Neuron (in vitro differentiated cells): ENCODE results near the gene PAIP1.
"Not testable (repeated sequence)": the region's sequence is repeated elsewhere in the genome, so short reads cannot be mapped to it uniquely, and the experiment has no call there.

Source experiments
- H2AFZ ChIP-seq: one replicate; pipeline ENCODE4 v1.6.1; 2013; ENCODE audit warnings: low read depth, mild to moderate bottlenecking, inconsistent platforms, low read length, moderate library complexity
- H3K27me3 ChIP-seq: one replicate; pipeline ENCODE4 v1.6.1; 2013; ENCODE audit warnings: low read length; ENCODE audit not compliant: insufficient read depth
- H3K36me3 ChIP-seq: one replicate; pipeline ENCODE4 v1.6.1; 2013; ENCODE audit warnings: low read length; ENCODE audit not compliant: insufficient read depth
- H3K4me1 ChIP-seq: one replicate; pipeline ENCODE4 v1.6.1; 2013; ENCODE audit warnings: low read length; ENCODE audit not compliant: insufficient read depth
- H3K4me3 ChIP-seq: 2 replicates; pipeline ENCODE4 v1.5.1; 2013; ENCODE audit warnings: mild to moderate bottlenecking, low read length, moderate library complexity
- H3K9me3 ChIP-seq: one replicate; pipeline ENCODE4 v1.6.1; 2013; ENCODE audit warnings: low read length

Gene PAIP1

DNA sequence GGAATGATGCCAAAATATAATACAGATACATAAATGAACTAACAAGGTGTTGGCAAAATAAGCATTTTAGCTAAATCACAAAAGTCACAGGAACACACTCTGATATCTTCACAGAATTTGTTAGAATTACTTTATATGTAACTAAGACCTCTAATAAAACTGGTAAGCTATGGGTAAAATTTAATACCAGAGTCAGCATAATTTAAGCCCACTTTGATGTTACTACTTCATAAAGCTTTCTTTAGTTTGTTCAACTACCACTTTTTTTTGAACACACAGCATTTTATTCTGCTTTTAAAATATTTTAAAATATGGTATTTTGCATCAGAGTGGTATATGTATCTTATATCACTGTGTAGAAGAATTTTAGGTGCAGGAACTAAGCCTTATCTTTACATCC, 19.9 kb downstream of the PAIP1 start:
- Histone ChIP-seq H3K4me3 (no peak overlapping the region), H3K4me1 (no peaks in the 10 kb centered on the region), H3K36me3 (peaks cover 91% of the 10 kb centered on the region), H2AFZ (no peak overlapping the region), H3K9me3 (no peaks in the 10 kb centered on the region), H3K27me3 (no peaks in the 10 kb centered on the region)

DNA sequence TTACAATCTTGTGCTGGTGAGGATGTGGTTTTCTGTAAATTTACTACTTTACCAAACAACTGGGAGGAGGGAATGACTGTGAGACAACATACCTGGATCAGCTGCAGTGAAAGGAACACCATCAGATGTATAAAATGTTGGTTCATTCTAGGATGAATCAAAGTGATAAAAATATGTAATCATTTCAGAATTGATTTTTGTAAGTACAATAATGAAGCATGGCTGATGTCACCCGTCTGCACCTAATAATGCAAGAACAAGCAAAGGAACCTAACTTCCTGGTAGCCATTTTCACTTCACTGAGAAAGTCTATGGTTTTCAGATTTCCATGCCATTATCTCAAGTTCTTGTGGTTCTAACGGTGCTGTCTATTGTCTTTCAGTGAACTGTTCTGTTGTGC, 23.2 kb downstream of the PAIP1 start:
- H3K27me3 ChIP-seq, result no peaks in the 10 kb centered on the region
- H3K4me3 ChIP-seq, result no peak overlapping the region
- H2AFZ ChIP-seq, result no peak overlapping the region
- no peaks in the 10 kb centered on the region for H3K9me3 ChIP-seq
- H3K36me3 ChIP-seq, result peaks cover 93% of the 10 kb centered on the region
- H3K4me1 ChIP-seq, result no peaks in the 10 kb centered on the region

- H3K27me3 ChIP-seq, result no peaks in the 10 kb centered on the region
- no peaks in the 10 kb centered on the region for H3K9me3 ChIP-seq
- H3K4me1 ChIP-seq, result no peaks in the 10 kb centered on the region
- no peak overlapping the region for H2AFZ ChIP-seq
- H3K36me3 ChIP-seq, result peaks cover 86% of the 10 kb centered on the region
- H3K4me3 ChIP-seq, result no peak overlapping the region
Measured at GRCh38 chr5:43530648-43531047, 26.2 kb downstream of the PAIP1 start.

GRCh38 chr5:43523662-43524072, 33.2 kb downstream of the PAIP1 start:
- Histone ChIP-seq H3K27me3 (no peaks in the 10 kb centered on the region), H3K4me3 (no peak overlapping the region), H2AFZ (no peak overlapping the region), H3K4me1 (no peaks in the 10 kb centered on the region), H3K36me3 (peaks cover 38% of the 10 kb centered on the region), H3K9me3 (no peaks in the 10 kb centered on the region)

DNA sequence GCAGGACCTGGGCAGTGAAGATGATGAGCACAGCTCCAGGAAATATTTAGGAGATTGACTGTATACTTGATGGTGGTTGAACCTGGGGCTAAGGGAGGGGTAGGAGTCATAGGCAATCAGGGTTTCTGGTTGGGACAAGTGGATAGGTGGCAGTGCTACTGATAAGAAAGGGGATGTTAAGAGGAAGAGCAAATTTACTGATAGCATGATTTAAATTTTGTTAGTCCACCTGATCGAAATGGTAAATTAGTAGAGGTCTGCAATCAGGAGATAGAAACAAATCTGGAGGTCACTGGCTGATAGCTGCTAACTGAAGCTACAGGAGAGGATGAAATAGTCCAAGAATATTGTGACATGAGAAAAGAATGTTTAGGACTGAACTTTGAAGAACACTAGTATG, 36.3 kb downstream of the PAIP1 start:
- H3K36me3 ChIP-seq, result peaks cover 18% of the 10 kb centered on the region
- no peaks in the 10 kb centered on the region for H3K27me3 ChIP-seq
- H3K4me3 ChIP-seq, result no peak overlapping the region
- no peak overlapping the region for H2AFZ ChIP-seq
- no peaks in the 10 kb centered on the region for H3K9me3 ChIP-seq
- peaks cover 4% of the 10 kb centered on the region for H3K4me1 ChIP-seq

GRCh38 chr5:43515678-43516048, 41.2 kb downstream of the PAIP1 start:
- Histone ChIP-seq H3K27me3 (no peaks in the 10 kb centered on the region), H2AFZ (peak overlapping the region; percentile 50), H3K4me1 (peaks cover 23% of the 10 kb centered on the region), H3K36me3 (peaks cover 2% of the 10 kb centered on the region), H3K9me3 (no peaks in the 10 kb centered on the region), H3K4me3 (peak overlapping the region; percentile 68)

DNA sequence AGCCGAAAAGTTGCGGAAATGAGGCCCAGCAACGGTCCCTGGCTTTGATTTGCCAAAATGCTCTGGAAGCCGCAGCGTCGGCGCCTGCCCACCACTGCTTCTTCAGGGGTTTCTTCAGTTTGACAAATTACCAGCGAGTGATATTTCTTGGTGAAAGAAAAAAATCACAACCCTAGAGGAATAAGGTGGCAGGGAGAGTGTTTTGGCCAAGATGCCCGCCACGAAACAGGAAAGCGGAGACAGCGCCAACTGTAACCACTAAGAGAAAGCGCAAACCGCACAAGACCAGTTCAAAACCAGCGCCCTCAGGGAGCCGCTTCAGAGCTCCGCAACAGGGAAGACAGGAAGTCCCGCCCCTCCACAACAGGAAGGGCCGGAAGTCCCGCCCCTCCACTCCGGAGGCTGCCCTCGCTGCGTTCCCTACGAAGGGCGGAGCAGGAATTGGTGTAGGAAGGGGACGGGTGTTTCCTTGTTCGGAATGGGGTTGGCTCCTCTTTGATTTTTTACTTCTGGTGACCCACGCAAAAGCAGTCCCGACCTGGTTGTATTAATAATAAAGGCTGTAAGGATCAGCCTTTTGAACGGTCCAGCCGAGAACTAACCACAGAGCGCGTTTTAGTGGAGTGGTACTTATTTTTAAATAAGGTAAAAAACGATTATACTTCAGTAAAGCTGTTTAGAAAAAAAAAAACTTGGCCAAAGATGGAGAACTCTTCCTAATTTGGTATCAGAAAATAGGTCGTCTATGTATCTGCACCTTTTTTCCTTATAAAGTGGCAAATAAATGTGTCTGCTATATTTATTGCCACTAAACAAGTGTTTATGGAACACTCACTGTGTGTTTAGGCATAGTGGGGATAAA, 41.8 kb downstream of the PAIP1 start, which contains the start of gene C5orf34:
Gene C5orf34 (minus strand): TSS at position 333 of the 862 bp plus-strand sequence. CDS start 5,809 bp downstream, outside the sequence.
- peak within 1 kb of the TSS; percentile 68 for H3K4me3 ChIP-seq
- no peaks in the 10 kb centered on the region for H3K27me3 ChIP-seq
- peaks cover 23% of the 10 kb centered on the region for H3K4me1 ChIP-seq
- H2AFZ ChIP-seq, result peak within 1 kb of the TSS; percentile 50
- H3K9me3 ChIP-seq, result no peaks in the 10 kb centered on the region
- H3K36me3 ChIP-seq, result peaks cover 4% of the 10 kb centered on the region

- H3K27me3 ChIP-seq, result no peaks in the 10 kb centered on the region
- peak overlapping the region; percentile 68 for H3K4me3 ChIP-seq
- peak overlapping the region; percentile 50 for H2AFZ ChIP-seq
- no peaks in the 10 kb centered on the region for H3K9me3 ChIP-seq
- H3K4me1 ChIP-seq, result peaks cover 23% of the 10 kb centered on the region
- H3K36me3 ChIP-seq, result peaks cover 5% of the 10 kb centered on the region
Measured at GRCh38 chr5:43514471-43514815, 42.4 kb downstream of the PAIP1 start.

DNA sequence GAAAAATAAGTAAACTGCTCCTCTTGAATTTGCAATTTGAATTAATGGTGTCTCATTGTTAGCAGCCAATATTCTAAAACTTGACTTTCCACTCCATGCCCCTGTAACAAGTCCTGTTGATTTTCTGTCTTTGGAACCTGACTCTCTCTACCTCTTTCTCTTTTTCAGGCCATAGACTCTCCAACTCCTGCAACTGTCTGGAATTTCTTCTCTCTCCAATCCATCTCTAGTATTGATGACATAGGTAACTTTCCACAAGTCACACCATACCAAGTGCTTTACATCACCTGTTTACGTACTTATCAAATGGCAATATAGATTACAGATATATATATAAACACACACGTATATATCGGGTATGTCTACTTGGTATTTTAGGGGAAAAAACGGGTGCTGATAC, 42.9 kb downstream of the PAIP1 start:
- peaks cover 9% of the 10 kb centered on the region for H3K36me3 ChIP-seq
- H3K4me1 ChIP-seq, result peaks cover 23% of the 10 kb centered on the region
- H3K27me3 ChIP-seq, result no peaks in the 10 kb centered on the region
- H3K9me3 ChIP-seq, result no peaks in the 10 kb centered on the region
- peak overlapping the region; percentile 68 for H3K4me3 ChIP-seq
- peak overlapping the region; percentile 50 for H2AFZ ChIP-seq

DNA sequence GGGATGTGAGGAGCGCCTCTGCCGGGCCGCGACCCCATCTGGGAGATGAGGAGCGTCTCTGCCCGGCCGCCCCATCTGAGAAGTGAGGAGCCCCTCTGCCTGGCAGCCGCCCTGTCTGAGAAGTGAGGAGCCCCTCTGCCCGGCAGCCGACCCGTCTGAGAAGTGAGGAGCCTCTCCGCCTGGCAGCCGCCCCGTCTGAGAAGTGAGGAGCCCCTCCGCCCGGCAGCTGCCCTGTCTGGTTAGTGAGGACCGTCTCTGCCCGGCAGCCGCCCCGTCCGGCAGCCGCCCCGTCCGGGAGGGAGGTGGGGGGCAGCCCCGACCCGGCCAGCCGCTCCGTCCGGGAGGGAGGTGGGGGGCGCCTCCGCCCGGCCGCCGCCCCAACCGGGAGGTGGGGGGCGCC, 45.8 kb downstream of the PAIP1 start:
- Histone ChIP-seq H3K4me1 (peaks cover 23% of the 10 kb centered on the region), H3K36me3 (peaks cover 28% of the 10 kb centered on the region)
- H3K4me3 ChIP-seq, H3K27me3 ChIP-seq, H2AFZ ChIP-seq, H3K9me3 ChIP-seq: not testable (repeated sequence)

GRCh38 chr5:43498581-43498980, 58.3 kb downstream of the PAIP1 start:
- Histone ChIP-seq H3K9me3 (no peaks in the 10 kb centered on the region), H3K36me3 (peaks cover 33% of the 10 kb centered on the region), H2AFZ (no peak overlapping the region), H3K4me3 (no peak overlapping the region), H3K27me3 (no peaks in the 10 kb centered on the region), H3K4me1 (no peaks in the 10 kb centered on the region)

DNA sequence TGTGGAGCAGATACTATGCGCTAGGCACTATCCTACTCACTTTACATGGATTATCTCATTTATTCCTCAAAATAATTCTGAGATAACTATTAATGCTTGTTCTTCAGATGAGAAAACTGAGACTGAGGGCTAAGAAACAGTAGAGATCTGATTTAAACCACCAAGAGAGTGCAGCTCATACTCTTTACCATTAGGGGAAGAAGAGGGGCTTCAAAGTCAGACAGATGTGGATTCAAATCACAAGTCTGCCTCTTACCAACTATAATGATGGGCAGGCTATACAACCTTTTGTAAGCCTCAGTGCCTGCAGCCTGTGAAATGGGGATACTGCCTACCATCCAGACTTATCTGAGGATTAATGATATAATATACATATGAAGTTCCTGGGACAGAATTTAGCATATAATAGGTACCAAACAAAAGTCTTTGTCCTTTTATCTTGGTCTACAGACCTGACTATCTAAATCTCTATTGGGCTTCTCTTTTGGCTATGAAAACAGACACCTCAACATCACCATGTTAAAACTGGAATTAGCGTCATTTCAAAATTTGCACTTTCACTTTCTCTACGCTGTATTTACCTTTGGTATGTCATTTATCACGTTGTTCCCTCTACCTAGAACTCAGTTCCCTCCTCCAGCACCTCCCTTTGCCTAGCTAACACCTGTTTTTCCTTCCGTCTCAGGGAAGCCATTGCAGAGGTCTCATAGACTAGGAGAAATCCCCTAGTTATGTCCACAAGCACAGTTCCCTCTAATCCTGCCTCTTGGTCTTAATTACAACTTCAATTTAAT, 59.4 kb downstream of the PAIP1 start:
- Histone ChIP-seq H3K9me3 (no peaks in the 10 kb centered on the region), H3K4me3 (no peak overlapping the region), H2AFZ (no peak overlapping the region), H3K36me3 (peaks cover 32% of the 10 kb centered on the region), H3K27me3 (no peaks in the 10 kb centered on the region), H3K4me1 (no peaks in the 10 kb centered on the region)

DNA sequence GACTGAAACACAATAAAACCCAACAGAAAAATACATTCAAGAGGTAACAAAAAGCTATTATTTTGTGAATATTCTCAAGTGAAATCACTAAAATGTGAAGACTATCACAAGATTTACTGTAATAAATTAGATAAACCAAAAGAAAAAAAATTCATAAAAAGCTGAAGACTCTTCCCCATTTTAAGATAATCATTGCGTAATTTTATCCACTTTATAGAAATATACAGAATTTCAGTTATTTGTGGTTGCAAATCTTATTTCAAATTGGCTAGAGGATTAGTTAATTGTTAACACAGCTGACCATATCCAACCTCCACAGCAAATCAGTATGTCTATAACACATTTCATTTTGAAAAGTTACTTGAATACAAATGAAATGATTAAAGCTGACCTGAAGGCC, 65.6 kb downstream of the PAIP1 start:
- Histone ChIP-seq H3K4me1 (no peaks in the 10 kb centered on the region), H2AFZ (no peak overlapping the region), H3K9me3 (no peaks in the 10 kb centered on the region), H3K4me3 (no peak overlapping the region), H3K36me3 (peaks cover 54% of the 10 kb centered on the region), H3K27me3 (no peaks in the 10 kb centered on the region)
